Hippocampal formation (tissue), 2 donors: Measurements from ENCODE around the gene NT5C2.
"Not testable (repeated sequence)": the region's sequence is repeated elsewhere in the genome, so short reads cannot be mapped to it uniquely, and the experiment has no call there.

ENCODE experiments used
- DNase-seq, 2 donors: peaks; one replicate each; lab custom pipeline; 2025; lab: John Stamatoyannopoulos, UW

The NT5C2 gene

DNA sequence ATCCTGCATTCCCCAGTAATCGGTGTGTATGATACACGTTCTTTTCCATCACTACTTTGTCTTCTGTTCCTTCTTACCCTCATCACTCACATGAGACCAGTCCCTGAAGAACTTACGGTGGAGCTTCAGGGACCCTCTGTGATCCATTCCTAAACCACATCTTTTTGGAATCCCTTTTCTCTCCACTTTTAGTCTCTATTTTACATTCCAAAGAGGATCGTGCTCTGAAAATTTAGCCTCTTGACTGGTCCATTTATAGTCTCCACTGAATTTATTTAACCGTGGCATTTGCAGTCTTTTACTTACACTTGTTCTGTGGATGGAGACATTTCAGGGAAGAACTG lies 109.1 kb downstream of the NT5C2 start:
- no peak for DNase-seq

DNA sequence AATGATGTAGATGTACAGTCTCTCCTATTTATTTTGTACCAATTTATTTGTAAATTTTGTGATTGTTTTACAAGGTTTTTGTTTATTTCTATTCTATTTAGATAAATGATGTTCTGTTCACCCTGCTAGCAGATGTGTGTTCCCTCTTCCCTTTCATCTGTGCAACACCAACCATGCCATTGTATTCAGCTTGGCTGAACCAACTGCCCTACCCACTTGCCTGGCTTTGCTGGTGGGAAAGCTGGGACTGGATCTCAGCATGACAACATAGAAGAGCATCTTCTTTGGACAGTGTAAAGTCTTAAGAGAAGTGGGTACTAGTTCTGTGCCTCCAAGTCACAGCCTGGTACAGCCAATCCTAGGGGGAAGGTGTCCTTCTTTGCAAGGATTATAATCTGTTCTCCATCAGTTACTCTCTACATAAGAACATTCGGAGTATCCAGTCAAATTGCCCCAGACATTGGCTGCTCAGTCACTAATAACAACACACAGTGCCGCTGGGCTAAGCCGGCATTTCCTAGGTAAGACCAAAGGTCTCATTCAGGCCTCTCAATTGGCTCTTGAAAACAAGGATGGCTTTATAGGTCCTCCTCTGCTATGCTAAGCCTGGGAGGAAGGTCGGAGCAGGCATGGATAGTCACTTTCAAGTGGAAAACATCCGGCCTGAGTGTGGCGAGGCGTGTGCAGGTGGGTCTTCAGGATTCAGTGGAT lies 109.7 kb downstream of the NT5C2 start:
- DNase-seq, result peak in 1 of 2 donors; percentile 46

DNA sequence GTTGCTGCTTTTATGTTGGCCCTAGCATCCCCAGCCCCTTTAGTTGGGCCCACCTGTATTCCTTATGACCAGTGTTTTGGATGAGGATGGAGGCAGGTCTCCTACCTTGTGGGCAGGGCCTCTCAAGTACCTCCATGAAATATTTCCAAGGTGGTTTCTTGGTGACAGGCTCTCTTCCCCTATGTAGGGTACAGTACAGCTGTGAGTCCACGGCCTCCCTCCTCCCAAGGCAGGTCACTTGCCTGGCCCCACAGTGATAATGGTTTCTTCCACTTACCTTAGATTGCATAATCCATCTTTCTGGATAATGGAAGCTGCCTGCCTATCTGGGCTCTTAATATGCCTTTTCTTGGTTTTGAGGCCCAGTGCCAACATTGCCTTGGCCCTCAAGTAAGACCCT lies 110.4 kb downstream of the NT5C2 start:
- no peak for DNase-seq

DNA sequence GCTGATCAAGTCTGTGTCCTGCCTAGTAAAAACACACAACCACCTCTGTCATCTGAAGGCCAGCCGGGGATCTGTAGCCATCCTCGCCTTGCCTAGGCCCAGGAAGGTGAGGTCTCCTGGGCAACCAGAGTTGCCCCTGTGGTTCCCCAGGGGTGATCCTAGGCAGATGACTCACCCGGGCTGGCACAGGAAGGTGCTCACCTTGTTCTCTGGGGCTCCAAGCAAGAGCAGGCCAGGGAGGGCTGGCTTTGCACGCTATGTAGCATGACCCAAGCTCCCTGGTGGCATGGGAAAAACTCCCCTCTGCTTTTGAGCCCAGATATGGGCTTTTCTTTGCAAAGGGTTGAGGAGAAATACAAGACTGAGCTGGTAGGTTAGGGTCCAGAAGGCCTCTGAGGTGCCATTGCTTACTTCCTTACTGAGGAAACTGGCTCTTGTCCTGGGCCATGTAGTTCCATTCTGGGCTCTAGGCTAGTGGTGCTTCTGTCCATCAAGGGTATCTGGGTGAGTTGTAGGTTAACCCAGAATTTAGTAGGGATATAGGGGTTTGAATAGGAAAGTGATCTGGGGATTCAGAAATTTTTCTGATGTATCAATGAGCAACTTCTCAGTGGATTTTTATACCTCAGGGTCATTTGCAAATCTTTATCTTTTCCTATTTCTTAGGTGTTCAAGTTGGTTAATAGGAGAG lies 112.0 kb downstream of the NT5C2 start:
- no peak for DNase-seq

DNA sequence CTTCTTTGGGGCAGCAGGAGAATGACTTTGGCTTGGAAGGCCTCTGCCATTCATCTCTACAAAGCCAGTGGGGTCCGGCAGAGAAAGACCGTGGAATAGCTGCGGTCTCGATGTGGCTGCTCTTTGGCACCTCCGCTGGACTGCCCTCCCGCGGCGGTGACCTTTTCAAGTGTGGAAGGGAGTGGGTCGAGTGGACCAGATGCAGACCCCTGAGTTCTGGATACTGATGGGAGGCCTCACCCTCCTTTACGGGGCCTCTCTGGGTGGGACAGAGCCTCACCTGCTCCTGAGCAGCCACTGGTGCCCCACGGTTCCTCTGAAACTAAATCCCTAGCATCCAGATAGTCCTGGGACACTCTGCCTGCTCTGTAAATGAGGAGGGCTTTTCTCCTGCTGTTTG lies 113.1 kb downstream of the NT5C2 start:
- no peak for DNase-seq

DNA sequence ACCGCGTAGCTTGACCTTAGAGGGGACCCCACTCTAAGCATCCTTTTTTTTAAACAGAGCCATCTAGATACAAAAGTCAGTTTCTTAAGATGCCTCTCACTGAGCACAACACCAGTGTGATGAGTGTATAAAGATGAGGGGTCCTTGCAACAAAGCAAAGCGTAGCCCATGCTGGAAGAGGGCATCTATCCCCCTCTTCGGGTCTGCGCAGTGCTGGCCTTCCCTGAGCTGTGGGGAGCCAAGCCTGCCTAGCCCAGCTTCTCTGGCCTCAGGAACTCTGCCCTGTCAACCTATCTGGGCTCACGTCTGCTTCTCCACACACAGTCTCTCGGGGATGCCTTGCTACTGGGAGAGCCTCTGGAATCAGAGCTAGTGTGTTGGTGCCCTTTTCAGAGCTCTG lies 114.0 kb downstream of the NT5C2 start:
- no peak for DNase-seq

DNA sequence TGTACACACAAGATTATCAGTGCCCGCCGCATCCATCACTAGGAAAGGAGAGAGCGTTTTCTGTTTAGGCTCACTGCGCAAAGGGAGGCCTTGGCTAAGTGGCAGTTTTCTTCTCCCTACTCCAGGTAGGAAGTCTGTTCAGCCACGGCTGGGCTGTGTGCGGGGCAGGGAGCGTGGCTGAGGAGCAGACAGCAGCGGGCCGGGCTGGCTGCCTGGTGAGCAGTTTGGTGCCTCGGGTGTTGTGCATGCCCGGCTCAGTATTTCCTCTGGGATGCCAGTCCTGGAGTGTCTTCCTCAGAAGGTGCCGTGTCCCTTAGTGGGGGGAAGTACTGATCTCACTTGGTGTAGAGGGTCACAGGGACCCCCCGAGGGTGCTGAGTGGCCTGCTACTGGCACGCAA lies 114.4 kb downstream of the NT5C2 start:
- no peak for DNase-seq

DNA sequence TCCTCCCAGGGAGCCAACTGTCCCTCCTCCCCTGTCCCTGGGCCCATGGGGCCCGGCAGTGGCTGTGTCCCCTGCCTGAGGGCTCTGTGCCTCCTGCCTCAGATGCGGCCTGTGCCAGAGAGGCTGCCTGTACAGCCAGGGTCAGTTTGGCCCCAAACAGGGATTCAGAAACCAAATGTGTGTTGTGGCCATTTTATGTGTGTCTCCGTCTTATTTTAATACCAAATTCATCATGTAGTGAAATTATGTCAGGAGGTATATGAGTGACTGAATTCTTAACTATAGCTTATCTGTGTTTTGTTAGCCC lies 114.8 kb downstream of the NT5C2 start:
- DNase-seq, result no peak

DNA sequence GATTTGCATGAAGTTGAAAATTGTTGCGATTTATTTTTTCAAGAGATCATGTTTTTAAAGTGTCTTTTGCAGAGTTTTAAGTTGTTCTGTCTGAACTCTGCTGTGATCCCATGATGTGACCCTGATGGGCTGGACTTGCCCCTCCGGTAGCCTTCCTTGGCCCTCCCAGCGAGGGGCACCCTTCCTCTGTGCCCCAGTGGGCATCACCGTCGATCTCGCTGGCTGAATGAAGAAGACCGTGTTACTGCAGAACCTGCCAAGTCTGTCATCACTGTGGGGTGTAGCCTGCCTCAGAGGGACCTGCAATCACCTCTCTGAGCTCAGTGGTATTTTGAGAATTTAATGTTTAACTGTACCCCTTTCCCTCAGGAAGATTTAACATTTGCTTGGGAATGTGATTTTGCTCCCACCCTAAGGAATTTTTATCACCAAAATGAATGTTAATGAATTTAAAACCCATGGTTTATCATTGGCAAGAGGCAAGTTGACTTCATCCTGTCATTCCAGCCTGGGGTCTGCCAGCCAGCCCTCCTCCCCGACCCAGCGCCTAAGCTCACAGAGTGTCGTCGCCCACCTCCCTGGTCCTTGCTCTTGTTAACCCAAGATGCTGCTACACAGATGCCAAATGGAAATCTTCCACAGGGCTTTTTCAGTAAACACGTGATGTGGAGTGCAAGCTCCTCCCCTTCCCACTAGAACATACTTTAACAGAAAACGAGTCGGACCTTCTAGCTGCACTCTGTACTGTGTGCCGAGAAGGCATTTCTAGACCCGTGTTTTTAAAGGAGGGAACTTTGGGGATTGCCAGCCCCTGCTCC lies 115.4 kb downstream of the NT5C2 start:
- no peak for DNase-seq

DNA sequence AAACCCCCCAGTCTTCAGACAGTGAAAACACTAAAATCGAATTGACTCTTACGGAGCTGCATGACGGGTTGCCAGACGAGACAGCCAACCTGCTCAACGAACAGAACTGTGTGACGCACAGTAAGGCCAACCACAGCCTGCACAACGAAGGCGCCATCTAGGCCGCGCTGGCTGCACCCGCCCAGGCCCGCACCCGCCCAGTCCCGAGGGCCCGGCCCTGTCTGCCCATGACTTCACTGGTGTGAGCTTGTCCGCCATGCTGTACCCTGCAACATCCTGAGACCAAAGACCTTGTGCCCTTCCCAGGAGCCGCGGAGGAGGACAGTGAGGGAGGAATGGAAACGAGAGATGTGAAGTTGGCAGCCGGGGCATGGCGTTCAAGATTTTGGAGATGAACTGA lies 116.1 kb downstream of the NT5C2 start:
- no peak for DNase-seq

DNA sequence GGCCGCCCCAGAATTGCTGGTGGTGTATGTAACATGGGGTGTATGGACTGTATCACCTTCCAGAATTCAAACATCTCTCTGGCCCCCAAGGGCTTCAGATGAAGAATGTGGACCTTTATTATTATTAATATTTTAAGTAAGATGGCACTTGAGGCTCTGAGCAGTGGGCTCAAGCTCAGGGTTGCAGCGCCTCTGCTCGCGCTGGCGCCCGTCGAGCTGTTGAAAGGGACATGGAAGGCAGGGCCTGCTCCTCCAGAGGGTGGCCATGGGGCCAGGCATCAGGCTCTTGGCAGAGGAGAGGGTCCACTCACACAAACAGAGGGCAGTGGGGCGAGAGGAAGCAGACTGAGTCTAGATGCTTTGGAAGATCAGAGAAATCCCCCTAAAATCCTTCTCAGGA lies 120.2 kb downstream of the NT5C2 start:
- DNase-seq, result no peak

DNA sequence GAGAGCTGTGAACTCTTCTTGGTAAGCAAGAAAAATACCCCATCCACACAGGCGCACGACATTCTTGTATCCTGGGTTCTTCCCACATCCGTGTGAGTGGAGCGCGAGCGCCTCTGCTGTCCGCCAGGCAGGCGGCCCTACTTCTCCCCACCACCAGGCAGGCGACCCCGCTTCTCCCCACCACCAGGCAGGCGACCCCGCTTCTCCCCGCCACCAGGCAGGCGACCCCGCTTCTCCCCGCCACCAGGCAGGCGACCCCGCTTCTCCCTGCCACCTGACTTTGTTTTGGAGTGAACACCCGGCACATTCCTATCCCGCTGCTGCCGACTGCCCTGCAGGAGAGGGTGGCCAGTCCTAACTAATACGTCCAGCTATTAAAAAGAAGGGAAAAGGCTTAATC lies 120.8 kb downstream of the NT5C2 start:
- no peak for DNase-seq

DNA sequence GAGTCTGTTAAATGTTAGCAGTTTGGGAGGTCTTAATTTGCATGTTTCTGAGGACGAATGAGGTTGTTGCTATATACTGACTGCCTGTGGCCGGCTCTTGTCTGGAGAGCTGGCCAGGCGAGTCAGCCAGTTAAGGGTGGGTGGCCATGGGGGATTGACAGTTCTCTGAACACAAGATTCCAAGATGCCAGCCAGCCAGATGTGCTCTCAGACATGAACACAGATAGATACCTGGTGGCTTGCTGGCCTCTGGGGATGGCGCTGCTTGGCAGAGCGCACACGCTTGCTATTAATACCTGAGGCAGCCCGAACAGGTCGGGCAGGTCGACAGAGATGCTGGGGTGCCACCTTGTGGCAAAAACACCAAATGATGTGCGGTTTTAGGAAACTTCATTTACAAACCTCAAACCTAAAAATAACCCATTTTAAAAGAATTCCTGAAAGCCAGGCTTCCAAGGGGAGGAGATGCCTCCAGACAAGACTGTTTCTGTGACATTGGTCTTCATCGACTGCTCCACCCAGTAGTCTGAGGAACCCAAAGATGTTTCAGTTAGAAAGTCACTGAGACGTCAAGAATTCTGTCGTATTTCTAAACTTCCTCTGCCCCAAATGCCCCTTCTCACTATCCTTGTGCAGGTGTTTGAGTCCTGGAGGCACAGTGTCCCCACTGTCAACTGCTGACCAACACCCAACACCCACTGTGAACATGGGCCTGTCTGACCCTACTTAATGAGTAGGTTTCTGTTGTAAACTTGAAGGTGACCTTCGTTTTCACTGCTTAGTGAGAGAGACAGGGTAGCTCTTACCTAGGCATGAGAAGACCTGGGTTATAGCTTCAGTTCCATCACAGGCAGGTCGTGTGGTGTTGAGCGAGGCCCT lies 123.4 kb downstream of the NT5C2 start:
- no peak for DNase-seq

DNA sequence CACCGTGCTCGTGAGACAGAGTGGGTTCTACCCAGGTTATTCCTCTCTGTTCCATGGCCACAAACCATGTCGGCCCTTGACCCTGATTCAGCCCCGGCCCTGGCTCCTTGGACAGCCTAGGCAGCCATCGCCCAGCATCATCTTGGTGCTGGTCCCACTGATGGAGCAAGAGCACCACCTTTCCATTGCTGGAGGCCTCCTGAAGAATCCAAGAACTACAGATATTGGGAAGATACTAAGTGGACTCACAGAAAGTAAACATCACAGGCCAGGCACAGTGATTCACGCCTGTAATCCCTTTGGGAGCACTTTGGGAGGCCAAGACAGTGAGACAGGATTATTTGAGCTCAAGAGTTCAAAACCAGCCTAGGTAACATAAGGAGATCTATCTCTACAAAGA lies 125.1 kb downstream of the NT5C2 start:
- no peak for DNase-seq

DNA sequence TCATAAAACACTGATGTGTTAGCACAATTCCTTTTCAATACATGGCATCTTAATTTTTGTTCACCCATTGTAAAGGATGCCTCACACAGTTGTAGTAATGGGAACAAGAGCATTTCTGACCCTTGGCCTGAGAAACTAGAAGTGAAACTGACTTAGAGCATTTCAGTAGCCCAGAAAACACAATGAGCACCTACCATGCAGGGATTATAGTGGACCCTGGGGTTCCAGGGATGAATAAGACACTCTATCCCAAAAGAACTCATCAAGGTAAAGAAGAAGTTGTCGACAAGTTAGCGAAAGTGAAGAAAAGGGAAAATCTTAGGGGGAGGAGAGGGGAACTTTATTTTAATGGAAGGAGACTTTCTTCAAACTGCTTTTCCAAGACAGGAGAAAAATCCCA lies 125.6 kb downstream of the NT5C2 start:
- DNase-seq, result no peak

DNA sequence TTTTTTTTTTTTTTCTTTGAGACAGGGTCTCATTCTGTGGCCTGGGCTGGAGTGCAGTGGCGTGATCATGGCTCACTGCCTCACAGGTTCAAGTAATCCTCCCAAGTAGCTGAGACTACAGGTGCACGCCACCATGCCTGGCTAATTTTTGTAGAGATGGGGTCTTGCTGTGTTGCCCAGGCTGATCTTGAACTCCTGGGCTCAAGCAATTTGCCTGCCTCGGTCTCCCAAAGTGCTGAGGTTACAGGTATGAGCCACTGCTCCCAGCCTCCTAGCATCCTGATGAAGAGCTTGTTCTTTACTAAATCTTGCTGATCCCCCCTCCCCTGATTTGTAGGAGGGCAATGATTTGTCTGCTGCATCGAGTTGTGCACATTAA lies 126.0 kb downstream of the NT5C2 start:
- DNase-seq, result not testable (repeated sequence)

DNA sequence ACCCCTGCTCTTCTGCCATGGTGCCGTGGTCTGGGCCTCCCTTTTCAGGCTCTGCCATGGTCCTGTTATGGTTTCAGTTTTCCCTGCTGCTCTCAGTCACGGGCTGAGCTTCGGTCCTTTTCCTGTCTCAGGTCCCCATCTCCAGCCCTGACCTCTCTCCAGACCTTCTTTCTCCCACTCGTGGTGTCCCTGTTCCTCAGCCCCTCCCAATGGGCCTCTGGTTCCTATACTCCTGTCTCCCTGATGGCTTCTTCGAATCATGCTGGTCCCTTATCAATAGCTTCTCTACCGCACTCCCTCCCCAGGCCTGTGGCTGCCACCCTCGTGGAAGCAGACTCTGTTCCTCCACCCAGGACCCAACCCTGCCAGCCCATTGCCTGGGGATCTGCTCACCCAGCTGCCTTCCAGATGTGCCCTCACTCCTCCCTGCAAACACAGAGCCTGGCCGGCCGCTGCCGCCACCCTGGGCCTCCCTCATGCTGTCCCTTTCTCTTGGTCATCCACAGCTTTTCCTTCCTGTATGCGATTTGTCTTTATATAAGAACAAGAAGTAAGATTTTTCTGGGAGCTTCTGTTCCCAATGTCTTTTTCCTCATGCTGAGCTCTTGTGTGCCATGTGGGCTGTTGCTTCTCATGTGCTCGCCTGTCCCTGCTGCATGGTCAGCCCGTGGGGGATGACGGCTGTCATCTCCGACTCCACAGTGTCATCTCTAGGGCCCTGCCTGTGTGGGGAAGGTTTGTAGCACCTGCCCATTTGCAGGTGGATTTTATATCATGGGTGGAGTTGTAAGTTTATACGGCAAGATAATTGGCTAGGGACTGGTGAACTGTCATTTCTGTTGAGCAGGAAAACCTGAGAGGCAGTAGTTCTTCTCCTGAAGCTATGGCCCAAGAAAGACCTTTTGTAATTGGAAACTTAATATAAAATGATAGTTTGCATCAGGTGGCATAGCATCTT lies 126.7 kb downstream of the NT5C2 start:
- no peak for DNase-seq

DNA sequence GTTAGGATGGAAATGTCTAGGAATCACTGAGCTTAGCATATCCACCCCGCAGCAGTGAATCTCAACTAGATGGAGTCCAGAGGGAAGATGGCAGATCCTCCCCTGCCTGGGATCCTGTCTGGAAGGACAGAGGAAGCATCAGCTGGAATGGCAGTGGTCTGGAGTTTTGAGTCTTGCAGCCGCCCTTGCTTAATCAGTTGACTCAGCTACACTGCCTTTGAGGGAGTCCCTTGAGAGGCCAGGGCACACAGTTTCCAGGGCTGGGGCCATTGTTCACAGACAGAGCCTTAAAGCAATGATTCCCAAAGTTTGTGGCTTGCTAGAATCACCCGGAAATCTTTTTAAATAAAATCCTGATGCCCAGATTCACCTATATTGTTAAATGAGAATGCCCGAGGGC lies 128.1 kb downstream of the NT5C2 start:
- DNase-seq, result no peak

DNA sequence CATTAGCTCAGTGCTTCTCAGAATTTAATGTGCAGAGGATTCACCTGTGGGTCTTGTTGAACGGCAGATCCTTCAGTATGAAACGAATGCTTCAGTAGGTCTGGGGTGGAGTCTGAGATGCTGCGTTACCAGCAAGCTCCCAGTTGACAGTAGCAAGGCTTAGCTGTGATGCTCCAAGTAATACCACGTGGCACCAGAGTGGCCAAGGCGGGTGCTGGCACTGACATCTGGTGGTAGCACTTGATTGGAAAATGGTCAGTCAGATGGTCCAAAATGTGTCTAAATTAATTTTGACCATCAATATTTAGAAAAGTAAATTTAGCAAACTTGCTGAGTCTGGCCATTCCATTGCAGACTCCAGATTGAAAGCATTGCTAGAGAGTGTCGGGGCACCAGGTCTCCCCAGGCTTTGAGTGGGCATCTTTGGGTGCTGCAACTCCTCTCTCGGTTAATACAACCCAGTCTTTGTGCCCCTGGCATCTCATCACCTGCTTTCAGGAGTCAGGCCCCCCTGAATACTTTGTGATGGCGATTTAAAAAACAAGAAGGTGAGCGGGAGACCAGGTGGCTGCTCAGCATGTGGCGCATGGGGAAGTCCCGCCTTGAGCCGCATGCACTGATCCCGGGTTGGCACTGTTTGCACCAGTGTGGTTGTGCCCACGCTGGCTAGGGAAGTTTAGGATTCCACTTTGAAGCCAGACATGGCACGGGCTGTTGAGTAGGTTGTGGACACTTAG lies 130.1 kb downstream of the NT5C2 start:
- peak; percentile 30 to 50 for DNase-seq

DNA sequence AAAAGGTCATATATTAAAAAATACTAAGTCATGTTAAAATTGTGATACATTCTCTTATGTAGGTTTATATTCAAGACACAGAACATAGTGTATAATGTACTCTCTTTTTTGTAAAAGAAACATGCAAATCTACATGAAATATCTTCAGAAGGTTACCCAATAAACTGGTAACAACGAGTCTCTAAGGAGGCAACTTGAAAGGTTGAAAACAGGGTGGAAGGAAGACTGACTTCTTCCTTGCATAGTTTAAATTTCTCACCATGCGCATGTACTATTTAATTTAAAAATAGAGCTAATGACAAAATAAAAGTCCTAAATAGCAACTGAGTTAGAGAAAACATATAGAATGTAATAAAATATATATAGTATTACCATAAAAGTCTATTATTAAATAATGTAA lies 132.5 kb downstream of the NT5C2 start:
- DNase-seq, result no peak
